Muscle layer of duodenum (tissue), 2 donors: Measurements from ENCODE around the gene BRMS1L.
"Not testable (repeated sequence)": the region's sequence is repeated elsewhere in the genome, so short reads cannot be mapped to it uniquely, and the experiment has no call there.

Source experiments
- H3K27ac ChIP-seq: one replicate; pipeline ENCODE4 v1.7.0; 2013; ENCODE audit warnings: mild to moderate bottlenecking, low read length
- H3K27me3 ChIP-seq: one replicate; pipeline ENCODE4 v1.7.0; 2013; ENCODE audit warnings: low read depth, mild to moderate bottlenecking, control low read depth, low read length
- H3K36me3 ChIP-seq, 2 donors: one replicate each; pipeline ENCODE4 v1.7.0; 2013; ENCODE audit warnings: low read length in 2 of 2, control low read depth in 1 of 2, mild to moderate bottlenecking in 1 of 2; ENCODE audit not compliant: insufficient read depth in 2 of 2, control insufficient read depth in 1 of 2
- H3K4me1 ChIP-seq, 2 donors: one replicate each; pipeline ENCODE4 v1.7.0; 2013; ENCODE audit warnings: low read length in 2 of 2, mild to moderate bottlenecking in 2 of 2, control low read depth in 1 of 2, moderate library complexity in 1 of 2; ENCODE audit not compliant: insufficient read depth in 2 of 2, control insufficient read depth in 1 of 2
- H3K4me3 ChIP-seq, 2 donors: one replicate each; pipeline ENCODE4 v1.7.0; 2013; ENCODE audit warnings: low read length in 2 of 2, low read depth in 1 of 2, mild to moderate bottlenecking in 1 of 2
- H3K9me3 ChIP-seq, 2 donors: one replicate each; pipeline ENCODE4 v1.7.0; 2013; ENCODE audit warnings: low read length in 2 of 2, control low read depth in 1 of 2, mild to moderate bottlenecking in 1 of 2; ENCODE audit not compliant: control insufficient read depth in 1 of 2
- donor health status: healthy.

The BRMS1L gene

DNA sequence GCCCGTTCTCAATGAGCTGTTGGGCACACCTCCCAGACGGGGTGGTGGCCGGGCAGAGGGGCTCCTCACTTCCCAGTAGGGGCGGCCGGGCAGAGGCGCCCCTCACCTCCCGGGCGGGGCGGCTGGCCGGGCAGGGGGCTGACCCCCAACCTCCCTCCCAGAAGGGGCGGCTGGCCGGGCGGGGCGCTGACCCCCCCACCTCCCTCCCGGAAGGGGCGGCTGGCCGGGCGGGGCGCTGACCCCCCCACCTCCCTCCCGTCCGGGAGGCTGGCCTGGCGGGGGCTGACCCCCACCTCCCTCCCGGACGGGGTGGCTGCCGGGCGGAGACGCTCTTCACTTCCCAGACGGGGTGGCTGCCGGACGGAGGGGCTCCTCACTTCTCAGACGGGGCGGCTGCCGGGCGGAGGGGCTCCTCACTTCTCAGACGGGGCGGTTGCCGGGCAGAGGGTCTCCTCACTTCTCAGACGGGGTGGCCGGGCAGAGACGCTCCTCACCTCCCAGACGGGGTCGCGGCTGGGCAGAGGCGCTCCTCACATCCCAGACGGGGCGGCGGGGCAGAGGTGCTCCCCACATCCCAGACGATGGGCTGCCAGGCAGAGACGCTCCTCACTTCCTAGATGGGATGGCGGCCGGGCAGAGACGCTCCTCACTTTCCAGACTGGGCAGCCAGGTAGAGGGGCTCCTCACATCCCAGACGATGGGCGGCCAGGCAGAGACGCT lies 1.5 kb upstream of the BRMS1L start:
- H3K4me3 ChIP-seq: not testable (repeated sequence)

DNA sequence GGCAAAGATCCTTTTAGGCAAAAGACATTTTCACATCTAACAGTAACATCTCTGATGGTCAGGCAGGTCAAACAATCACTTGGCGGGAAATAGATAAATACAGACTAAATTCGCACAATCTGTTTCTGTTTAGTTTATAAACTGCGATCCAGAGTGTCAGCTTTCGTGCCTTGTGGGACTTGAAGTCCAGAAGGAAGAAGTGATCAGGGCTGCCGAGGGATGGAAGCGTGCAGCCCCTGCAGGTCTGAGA lies 245 bp upstream of the BRMS1L start:
- Histone ChIP-seq H3K27ac (peak overlapping the region; percentile 92), H3K9me3 (no peaks in the 10 kb centered on the region), H3K4me1 (peaks cover 0 to 5% of the 10 kb centered on the region in 2 donors), H3K27me3 (no peaks in the 10 kb centered on the region), H3K36me3 (no peaks in the 10 kb centered on the region), H3K4me3 (peak overlapping the region; percentile 71 to 84)

More for the DNA sequence above, 1.5 kb upstream of the BRMS1L start:
- not testable (repeated sequence) for H3K4me1 ChIP-seq, H3K27ac ChIP-seq, H3K36me3 ChIP-seq, H3K27me3 ChIP-seq, H3K9me3 ChIP-seq

DNA sequence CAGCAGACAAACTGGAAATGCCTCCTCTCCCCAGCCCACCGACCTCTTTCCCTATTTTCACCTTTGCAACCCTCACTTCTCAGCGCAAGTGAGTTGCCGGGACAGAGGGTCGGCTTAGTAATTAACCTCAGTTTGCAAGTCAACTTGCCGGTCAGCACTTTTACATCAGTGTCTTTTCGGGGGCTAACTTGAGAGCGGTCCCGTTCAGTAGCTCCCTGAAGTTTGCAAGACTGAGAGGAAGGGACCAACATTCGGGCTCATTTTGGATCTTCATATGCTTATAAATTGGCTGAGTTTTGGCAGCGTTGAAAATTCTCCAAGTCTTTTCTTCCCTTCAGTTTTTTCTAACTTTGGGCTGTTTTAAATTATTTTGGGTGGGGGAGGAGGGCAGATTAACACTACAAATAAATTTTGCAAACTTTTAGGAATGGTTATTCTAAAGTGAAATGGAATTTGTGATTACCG lies 846 bp downstream of the BRMS1L start:
- peaks cover 0 to 6% of the 10 kb centered on the region in 2 donors for H3K36me3 ChIP-seq
- H3K4me1 ChIP-seq: peaks cover 0 to 5% of the 10 kb centered on the region in 2 donors
- H3K27ac ChIP-seq: peak overlapping the region; percentile 92

DNA sequence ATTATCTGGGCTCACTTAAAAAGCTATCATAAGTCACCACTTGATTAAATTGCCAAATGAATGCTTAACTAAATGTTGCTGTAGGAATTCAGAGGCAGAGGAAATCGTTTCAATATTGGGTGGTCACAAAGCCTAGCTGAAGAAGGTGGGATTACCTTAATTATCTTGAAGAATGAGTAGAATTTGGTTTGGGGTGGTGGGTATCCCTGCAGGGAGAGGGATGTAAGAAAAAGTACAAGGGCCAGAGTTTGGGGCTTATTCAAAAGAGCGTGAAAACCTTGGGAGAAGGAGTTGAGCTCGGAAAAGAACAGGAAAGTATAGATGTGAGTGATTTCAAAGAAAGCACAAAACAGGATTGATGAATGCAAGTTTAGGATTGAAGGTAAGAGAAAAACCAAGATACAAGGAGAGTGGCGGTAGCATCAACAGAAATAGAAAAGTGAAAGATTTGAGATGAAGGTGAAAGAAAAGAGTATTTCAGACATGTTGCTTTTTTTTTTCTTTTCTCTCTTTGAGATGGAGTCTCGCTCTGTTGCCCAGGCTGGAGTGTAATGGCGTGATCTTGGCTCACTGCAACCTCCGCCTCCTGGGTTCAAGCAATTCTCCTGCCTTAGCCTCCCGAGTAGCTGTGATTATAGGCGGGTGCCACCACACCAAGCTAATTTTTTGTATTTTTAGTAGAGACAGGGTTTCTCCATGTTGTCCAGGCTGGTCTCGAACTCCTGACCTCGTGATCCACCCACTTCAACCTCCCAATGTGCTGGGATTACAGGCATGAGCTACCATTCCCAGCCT lies 1.7 kb downstream of the BRMS1L start:
- Histone ChIP-seq H3K36me3 (peaks cover 0 to 7% of the 10 kb centered on the region in 2 donors), H3K9me3 (no peaks in the 10 kb centered on the region), H3K4me1 (peaks cover 0 to 5% of the 10 kb centered on the region in 2 donors), H3K27me3 (no peaks in the 10 kb centered on the region), H3K4me3 (peak overlapping the region in 1 of 2 donors; percentile 84), H3K27ac (no peak overlapping the region)

More for the DNA sequence above, 846 bp downstream of the BRMS1L start:
- Histone ChIP-seq H3K27me3 (no peaks in the 10 kb centered on the region), H3K9me3 (no peaks in the 10 kb centered on the region), H3K4me3 (peak overlapping the region; percentile 84 to 95)

DNA sequence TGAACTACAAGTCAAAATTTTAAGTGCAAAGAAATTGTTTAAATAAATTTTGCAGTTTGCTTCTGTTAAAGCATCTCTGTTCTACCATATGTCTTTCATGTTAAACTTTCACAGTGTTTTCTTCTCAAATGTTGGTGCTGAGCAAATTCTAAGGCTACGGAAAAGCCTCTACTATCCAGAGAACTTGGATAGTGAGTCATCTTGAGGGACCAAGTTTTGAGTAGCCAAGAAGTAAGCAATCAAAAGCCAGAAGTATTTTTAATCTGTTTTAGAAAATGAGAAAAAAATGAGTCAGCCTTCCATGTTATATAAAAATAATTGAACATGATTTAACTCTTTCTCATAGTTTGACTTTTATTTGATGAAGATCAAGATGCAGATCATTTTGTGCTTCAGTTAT lies 3.3 kb downstream of the BRMS1L start:
- Histone ChIP-seq H3K36me3 (peaks cover 5 to 7% of the 10 kb centered on the region in 2 donors), H3K27me3 (no peaks in the 10 kb centered on the region)

DNA sequence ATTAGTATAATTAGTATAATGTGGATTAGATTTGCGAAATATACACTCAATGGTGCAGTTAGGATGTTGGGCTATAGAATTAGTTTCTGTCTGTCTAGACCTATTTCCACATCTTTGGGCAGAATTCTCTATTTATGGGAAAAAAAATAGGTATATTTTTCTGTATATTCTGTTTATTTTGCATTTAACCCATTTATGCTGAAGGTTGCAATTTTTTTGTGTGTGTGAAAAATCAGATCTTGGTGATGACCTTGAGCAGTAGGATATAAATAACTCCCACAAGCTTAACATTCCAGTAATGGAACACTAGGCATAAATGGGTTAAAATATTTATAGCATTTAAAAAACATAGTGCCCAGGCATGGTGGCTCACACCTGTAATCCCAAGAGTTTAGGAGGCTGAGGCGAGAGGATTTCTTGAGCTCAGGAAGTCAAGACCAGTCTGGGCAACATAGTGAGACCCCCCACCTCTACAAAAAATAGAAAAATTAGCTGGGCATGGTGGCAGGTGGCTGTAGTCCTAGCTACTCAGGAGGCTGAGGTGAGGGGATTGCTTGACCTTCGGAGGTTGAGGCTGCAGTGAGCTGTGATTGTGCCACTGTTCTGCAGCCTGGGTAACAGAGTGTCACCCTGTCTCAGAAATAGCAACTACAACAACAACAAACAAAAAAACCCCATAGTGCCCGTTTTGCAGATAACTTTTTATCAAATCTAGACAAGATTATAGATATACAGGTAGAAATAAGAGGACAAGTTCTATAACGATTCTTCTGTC lies 9.3 kb downstream of the BRMS1L start:
- Histone ChIP-seq H3K36me3 (peaks cover 5 to 18% of the 10 kb centered on the region in 2 donors), H3K4me1 (no peaks in the 10 kb centered on the region), H3K4me3 (no peak overlapping the region), H3K27ac (no peak overlapping the region), H3K27me3 (no peaks in the 10 kb centered on the region), H3K9me3 (no peaks in the 10 kb centered on the region)

More for the DNA sequence above, 3.3 kb downstream of the BRMS1L start:
- no peak overlapping the region for H3K4me3 ChIP-seq
- no peak overlapping the region for H3K27ac ChIP-seq
- peaks cover 0 to 5% of the 10 kb centered on the region in 2 donors for H3K4me1 ChIP-seq
- no peaks in the 10 kb centered on the region for H3K9me3 ChIP-seq

DNA sequence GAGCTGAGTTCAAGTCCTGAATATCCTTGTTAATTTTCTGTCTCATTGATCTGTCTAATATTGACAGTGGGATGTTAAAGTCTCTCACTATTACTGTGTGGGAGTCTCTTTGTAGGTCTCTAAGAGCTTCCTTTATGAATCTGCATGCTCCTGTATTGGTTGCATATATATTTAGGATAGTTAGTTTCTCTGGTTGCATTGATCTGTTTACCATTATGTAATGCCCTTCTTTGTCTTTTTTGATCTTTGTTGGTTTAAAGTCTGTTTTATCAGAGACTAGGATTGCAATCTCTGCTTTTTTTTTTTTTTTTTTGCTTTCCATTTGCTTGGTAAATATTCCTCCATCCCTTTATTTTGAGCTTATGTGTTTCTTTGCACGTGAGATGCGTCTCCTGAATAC lies 15.6 kb downstream of the BRMS1L start:
- H3K9me3 ChIP-seq, H3K27me3 ChIP-seq, H3K27ac ChIP-seq, H3K4me1 ChIP-seq, H3K4me3 ChIP-seq: not testable (repeated sequence)
- peaks cover 3 to 40% of the 10 kb centered on the region in 2 donors for H3K36me3 ChIP-seq

DNA sequence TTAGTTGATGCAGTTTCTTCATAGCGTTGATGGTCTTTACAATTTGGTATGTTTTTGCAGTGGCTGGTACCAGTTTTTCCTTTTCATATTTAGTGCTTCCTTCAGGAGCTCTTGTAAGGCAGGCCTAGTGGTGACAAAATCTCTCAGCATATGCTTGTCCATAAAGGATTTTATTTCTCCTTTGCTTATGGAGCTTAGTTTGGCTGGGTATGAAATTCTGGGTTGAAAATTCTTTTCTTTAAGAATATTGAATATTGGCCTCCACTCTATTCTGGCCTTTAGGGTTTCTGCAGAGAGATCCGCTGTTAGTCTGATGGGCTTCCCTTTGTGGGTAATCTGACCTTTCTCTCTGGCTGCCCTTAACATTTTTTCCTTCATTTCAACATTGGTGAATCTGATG lies 16.1 kb downstream of the BRMS1L start:
- H3K4me3 ChIP-seq, H3K9me3 ChIP-seq, H3K4me1 ChIP-seq, H3K27ac ChIP-seq, H3K27me3 ChIP-seq: not testable (repeated sequence)
- H3K36me3 ChIP-seq: peaks cover 3 to 38% of the 10 kb centered on the region in 2 donors

DNA sequence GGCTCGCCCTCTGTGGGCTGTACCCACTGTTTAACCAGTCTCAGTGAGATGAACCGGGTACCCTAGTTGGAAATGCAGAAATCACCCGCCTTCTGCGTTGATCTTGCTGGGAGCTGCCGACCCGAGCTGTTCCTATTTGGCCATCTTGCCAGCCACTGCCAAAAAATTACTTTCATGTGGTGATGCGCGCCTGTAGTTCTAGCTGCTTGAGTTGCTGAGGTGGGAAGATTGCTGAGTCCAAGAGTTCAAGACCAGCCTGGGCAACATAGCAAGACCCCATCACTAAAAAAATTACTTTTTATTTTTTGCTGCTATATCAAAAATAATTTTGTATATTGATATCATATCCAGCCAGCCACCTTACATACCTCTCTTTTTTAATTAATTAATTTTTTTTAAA lies 18.4 kb downstream of the BRMS1L start:
- H3K27ac ChIP-seq: no peak overlapping the region
- no peaks in the 10 kb centered on the region for H3K4me1 ChIP-seq
- no peaks in the 10 kb centered on the region for H3K27me3 ChIP-seq
- H3K9me3 ChIP-seq: peaks cover 0 to 7% of the 10 kb centered on the region in 2 donors
- H3K36me3 ChIP-seq: peaks cover 3 to 35% of the 10 kb centered on the region in 2 donors
- no peak overlapping the region for H3K4me3 ChIP-seq

DNA sequence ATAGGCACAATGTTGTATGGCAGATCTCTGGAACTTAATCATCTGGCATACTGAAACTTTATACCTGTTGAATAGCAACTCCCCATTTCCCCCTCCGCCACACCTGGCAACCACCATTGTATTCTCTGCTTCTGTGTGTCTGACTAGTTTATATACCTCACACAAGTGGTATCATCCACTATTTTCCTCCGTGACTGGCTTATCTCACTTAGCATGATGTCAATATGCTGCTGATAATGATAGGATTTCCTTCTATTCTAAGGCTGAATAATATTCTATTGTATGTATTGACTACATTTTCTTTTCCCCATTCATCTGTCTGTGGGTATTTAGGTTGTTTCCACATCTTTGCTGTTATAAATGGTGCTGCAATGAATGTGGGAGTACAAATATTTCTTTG lies 21.5 kb downstream of the BRMS1L start:
- H3K27ac ChIP-seq: no peak overlapping the region
- no peak overlapping the region for H3K4me3 ChIP-seq
- H3K4me1 ChIP-seq: no peaks in the 10 kb centered on the region
- H3K36me3 ChIP-seq: peaks cover 3 to 22% of the 10 kb centered on the region in 2 donors
- no peaks in the 10 kb centered on the region for H3K27me3 ChIP-seq
- H3K9me3 ChIP-seq: peaks cover 3 to 5% of the 10 kb centered on the region in 2 donors

DNA sequence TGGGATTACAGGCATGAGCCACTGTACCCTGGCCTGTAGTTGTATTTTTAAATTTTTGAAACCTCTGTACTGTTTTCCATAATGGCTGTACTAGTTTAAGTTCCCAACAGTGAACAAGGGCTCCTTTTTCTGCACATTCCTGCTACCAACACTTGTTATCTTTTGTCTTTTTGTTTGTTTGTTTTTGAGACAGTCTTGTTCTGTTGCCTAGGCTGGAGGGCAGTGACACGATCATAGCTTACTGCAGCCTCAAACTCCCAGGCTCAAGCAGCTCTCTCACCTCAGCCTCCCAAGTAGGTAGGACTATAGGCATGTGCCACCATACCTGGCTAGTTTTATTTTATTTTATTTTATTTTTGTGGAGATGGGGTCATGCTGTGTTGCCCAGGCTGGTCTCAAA lies 23.0 kb downstream of the BRMS1L start:
- no peaks in the 10 kb centered on the region for H3K4me1 ChIP-seq
- no peak overlapping the region for H3K4me3 ChIP-seq
- no peak overlapping the region for H3K27ac ChIP-seq
- no peaks in the 10 kb centered on the region for H3K27me3 ChIP-seq
- peaks cover 3 to 5% of the 10 kb centered on the region in 2 donors for H3K9me3 ChIP-seq
- H3K36me3 ChIP-seq: peaks cover 3 to 10% of the 10 kb centered on the region in 2 donors
